Measurements from ENCODE around the gene MPZL2.

MPZL2 gene

GRCh38 chr11:118236170-118236569 is 27.9 kb downstream of the MPZL2 start:
- peaks cover 0 to 6% (median 0%) of the 10 kb centered on the region in 3 donors for H3K36me3 ChIP-seq
- H3K9me3 ChIP-seq = no peaks in the 10 kb centered on the region
- no peak for DNase-seq
- TF ChIP-seq, protein P1, sequence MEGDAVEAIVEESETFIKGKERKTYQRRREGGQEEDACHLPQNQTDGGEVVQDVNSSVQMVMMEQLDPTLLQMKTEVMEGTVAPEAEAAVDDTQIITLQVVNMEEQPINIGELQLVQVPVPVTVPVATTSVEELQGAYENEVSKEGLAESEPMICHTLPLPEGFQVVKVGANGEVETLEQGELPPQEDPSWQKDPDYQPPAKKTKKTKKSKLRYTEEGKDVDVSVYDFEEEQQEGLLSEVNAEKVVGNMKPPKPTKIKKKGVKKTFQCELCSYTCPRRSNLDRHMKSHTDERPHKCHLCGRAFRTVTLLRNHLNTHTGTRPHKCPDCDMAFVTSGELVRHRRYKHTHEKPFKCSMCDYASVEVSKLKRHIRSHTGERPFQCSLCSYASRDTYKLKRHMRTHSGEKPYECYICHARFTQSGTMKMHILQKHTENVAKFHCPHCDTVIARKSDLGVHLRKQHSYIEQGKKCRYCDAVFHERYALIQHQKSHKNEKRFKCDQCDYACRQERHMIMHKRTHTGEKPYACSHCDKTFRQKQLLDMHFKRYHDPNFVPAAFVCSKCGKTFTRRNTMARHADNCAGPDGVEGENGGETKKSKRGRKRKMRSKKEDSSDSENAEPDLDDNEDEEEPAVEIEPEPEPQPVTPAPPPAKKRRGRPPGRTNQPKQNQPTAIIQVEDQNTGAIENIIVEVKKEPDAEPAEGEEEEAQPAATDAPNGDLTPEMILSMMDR (IDR thresholded peaks at IDR 0.05) = no peak
- intact Hi-C loops (cut with DNase I; ENCODE audit: low total_unique reads) = no loop called here
- no peak overlapping the region for H3K27ac ChIP-seq
- H3K4me3 ChIP-seq = no peak overlapping the region
- no peaks in the 10 kb centered on the region for H3K4me1 ChIP-seq
- H3K27me3 ChIP-seq = peaks cover 0 to 13% of the 10 kb centered on the region in 2 donors

GRCh38 chr11:118234833-118235232 is 29.3 kb downstream of the MPZL2 start:
- H3K36me3 ChIP-seq = peaks cover 0 to 6% (median 0%) of the 10 kb centered on the region in 3 donors

GRCh38 chr11:118233850-118234249 is 30.2 kb downstream of the MPZL2 start:
- no peak for DNase-seq
- H3K9me3 ChIP-seq = no peaks in the 10 kb centered on the region
- intact Hi-C loops (cut with DNase I; ENCODE audit: low total_unique reads) = no loop called here
- H3K27ac ChIP-seq = no peak overlapping the region
- H3K27me3 ChIP-seq = peaks cover 0 to 13% of the 10 kb centered on the region in 2 donors
- TF ChIP-seq, protein P1 (IDR thresholded peaks at IDR 0.05) = no peak
- H3K4me1 ChIP-seq = no peaks in the 10 kb centered on the region
- H3K36me3 ChIP-seq = peaks cover 0 to 6% (median 0%) of the 10 kb centered on the region in 3 donors
- H3K4me3 ChIP-seq = no peak overlapping the region

More at GRCh38 chr11:118234833-118235232, 29.3 kb downstream of the MPZL2 start:
- Histone ChIP-seq H3K27me3 (peaks cover 0 to 13% of the 10 kb centered on the region in 2 donors), H3K4me3 (no peak overlapping the region), H3K9me3 (no peaks in the 10 kb centered on the region), H3K27ac (no peak overlapping the region), H3K4me1 (no peaks in the 10 kb centered on the region)
- TF ChIP-seq, protein P1 (IDR thresholded peaks at IDR 0.05) = no peak
- intact Hi-C loops (cut with DNase I; ENCODE audit: low total_unique reads) = no loop called here
- no peak for DNase-seq

GRCh38 chr11:118233377-118233776 is 30.7 kb downstream of the MPZL2 start:
- Histone ChIP-seq H3K4me3 (no peak overlapping the region), H3K4me1 (no peaks in the 10 kb centered on the region), H3K27me3 (peaks cover 0 to 13% of the 10 kb centered on the region in 2 donors), H3K27ac (no peak overlapping the region), H3K36me3 (peaks cover 0 to 6% (median 0%) of the 10 kb centered on the region in 3 donors), H3K9me3 (no peaks in the 10 kb centered on the region)
- TF ChIP-seq, protein P1 (IDR thresholded peaks at IDR 0.05) = no peak
- DNase-seq = no peak
- intact Hi-C loops (cut with DNase I; ENCODE audit: low total_unique reads) = no loop called here

GRCh38 chr11:118232659-118233058 is 31.4 kb downstream of the MPZL2 start:
- intact Hi-C loops (cut with DNase I; ENCODE audit: low total_unique reads) = no loop called here
- Histone ChIP-seq H3K4me1 (no peaks in the 10 kb centered on the region), H3K36me3 (peaks cover 0 to 6% (median 0%) of the 10 kb centered on the region in 3 donors), H3K27ac (no peak overlapping the region), H3K27me3 (peaks cover 0 to 13% of the 10 kb centered on the region in 2 donors), H3K9me3 (no peaks in the 10 kb centered on the region), H3K4me3 (no peak overlapping the region)
- no peak for DNase-seq
- TF ChIP-seq, protein P1 (IDR thresholded peaks at IDR 0.05) = no peak

- intact Hi-C loops (cut with DNase I; ENCODE audit: low total_unique reads) = no loop called here
- H3K36me3 ChIP-seq = peaks cover 0 to 12% (median 0%) of the 10 kb centered on the region in 3 donors
- H3K27me3 ChIP-seq = peaks cover 0 to 13% of the 10 kb centered on the region in 2 donors
- no peaks in the 10 kb centered on the region for H3K4me1 ChIP-seq
- H3K9me3 ChIP-seq = no peaks in the 10 kb centered on the region
- TF ChIP-seq, protein P1 (IDR thresholded peaks at IDR 0.05) = no peak
- no peak for DNase-seq
- no peak overlapping the region for H3K4me3 ChIP-seq
- H3K27ac ChIP-seq = no peak overlapping the region
Observed at GRCh38 chr11:118231461-118231860, 32.6 kb downstream of the MPZL2 start.
